Prostate gland (tissue), 2 donors: ENCODE results near the gene CEP128.

Experiments
- CTCF ChIP-seq, 4 experiments: fragments of 200-600 bp in 2 of 4; fragments of 450-650 bp in 2 of 4; sonication (generic) in 2 of 4; IDR thresholded peaks; 1 replicate in 3 of 4; 2 replicates in 1 of 4; pipeline ENCODE4 v1.5.1; 2016 to 2019; ENCODE audit warnings: antibody characterized with exemption in 4 of 4, mild to moderate bottlenecking in 2 of 4, moderate library complexity in 2 of 4
- POLR2A ChIP-seq: fragments of 450-650 bp; IDR thresholded peaks from one replicate; pipeline ENCODE4 v1.6.1; 2016; ENCODE audit warnings: antibody characterized with exemption, mild to moderate bottlenecking
- POLR2AphosphoS5 ChIP-seq: sonication (generic); formaldehyde crosslinking; IDR thresholded peaks from one replicate; pipeline ENCODE4 v1.6.1; 2017; ENCODE audit warnings: antibody characterized with exemption

- no peak for TF ChIP-seq POLR2AphosphoS5
- no peak for TF ChIP-seq CTCF (IDR thresholded peaks at IDR 0.05)
- no peak for TF ChIP-seq POLR2A
These were observed 333.0 kb downstream of the CEP128 start for GRCh38 chr14:80608563-80608962.
